Measurements from ENCODE around the gene TMTC1.
"Not testable (repeated sequence)": the region's sequence is repeated elsewhere in the genome, so short reads cannot be mapped to it uniquely, and the experiment has no call there.

TMTC1 gene

DNA sequence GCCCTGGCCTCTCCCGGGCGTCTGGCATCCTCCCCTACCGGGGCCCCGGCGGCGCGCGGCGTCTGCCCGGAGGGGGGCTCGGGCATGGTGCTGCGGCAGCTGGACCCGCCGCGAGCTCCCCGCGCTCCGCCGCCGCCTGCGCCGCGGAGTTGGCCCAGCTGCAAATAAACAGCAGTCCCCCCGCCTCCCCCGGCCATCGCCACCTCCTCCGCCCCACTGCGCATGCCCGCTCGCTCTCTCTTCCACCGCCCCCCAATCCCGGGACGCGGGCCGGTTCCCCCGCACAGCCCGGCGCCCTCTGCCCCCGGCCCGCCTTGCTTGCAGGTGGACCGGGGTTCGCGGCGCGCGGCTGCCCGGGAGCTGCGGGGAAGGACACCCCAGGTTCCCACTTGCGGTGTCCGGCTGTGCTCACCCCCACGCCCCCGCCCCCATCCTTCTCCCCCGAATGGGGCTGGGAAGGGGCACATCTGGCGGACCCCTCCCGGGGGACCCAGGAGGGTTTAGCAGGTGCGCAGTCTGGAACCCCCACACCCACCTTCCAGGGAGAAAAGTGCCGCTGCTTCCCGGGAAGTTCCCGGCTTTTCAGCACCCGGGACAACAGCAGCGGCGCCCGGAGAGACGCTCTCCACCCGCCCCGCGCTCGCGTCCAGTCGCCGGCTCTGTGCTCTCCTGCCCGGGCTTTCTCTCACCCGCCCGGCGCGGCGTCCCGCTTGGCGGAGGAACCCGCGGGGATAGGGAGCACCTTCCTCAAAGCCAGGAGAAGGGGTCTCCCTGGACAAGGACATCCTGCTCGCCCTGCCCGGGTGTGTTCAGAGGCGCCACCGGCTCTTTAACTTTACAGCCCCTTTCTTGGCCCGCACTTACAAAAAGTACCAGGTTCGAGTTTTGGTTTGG, at the start of gene TMTC1:
TSS of gene TMTC1 (minus strand) at position 170 of the 894 bp plus-strand sequence. CDS start 191 bp downstream, outside the sequence.
- Histone ChIP-seq H3K36me3 (ENCODE audit: control insufficient read depth, insufficient read depth, low read length) (no peaks in the 10 kb centered on the region), H3K4me3 (ENCODE audit: low read depth, low read length) (peak within 1 kb of the TSS; percentile 94), H3K9ac (ENCODE audit: low read length) (peak within 1 kb of the TSS; percentile 86), H3K27me3 (ENCODE audit: control insufficient read depth, insufficient read depth, low read length) (peaks cover 23% of the 10 kb centered on the region), H3K4me1 (ENCODE audit: control insufficient read depth, insufficient read depth, low read length) (peaks cover 17% of the 10 kb centered on the region), H3K9me3 (ENCODE audit: control insufficient read depth, insufficient read depth, low read depth, low read length) (peaks cover 9% of the 10 kb centered on the region), H3K27ac (ENCODE audit: low read depth, low read length) (no peak within 1 kb of the TSS)

- H3K9me3 ChIP-seq (ENCODE audit: control insufficient read depth, insufficient read depth, low read depth, low read length) = peaks cover 23% of the 10 kb centered on the region
- no peak overlapping the region for H3K9ac ChIP-seq (ENCODE audit: low read length)
- H3K27ac ChIP-seq (ENCODE audit: low read depth, low read length) = no peak overlapping the region
- no peaks in the 10 kb centered on the region for H3K27me3 ChIP-seq (ENCODE audit: control insufficient read depth, insufficient read depth, low read length)
- H3K36me3 ChIP-seq (ENCODE audit: control insufficient read depth, insufficient read depth, low read length) = no peaks in the 10 kb centered on the region
- H3K4me1 ChIP-seq (ENCODE audit: control insufficient read depth, insufficient read depth, low read length) = no peaks in the 10 kb centered on the region
- H3K4me3 ChIP-seq (ENCODE audit: low read depth, low read length) = no peak overlapping the region
These were observed 47.4 kb upstream of the TMTC1 start for GRCh38 chr12:29831173-29831572.

- H3K4me3 ChIP-seq (ENCODE audit: low read depth, low read length) = no peak overlapping the region
- no peak overlapping the region for H3K9ac ChIP-seq (ENCODE audit: low read length)
- no peak overlapping the region for H3K27ac ChIP-seq (ENCODE audit: low read depth, low read length)
- peaks cover 23% of the 10 kb centered on the region for H3K9me3 ChIP-seq (ENCODE audit: control insufficient read depth, insufficient read depth, low read depth, low read length)
- H3K27me3 ChIP-seq (ENCODE audit: control insufficient read depth, insufficient read depth, low read length) = no peaks in the 10 kb centered on the region
- no peaks in the 10 kb centered on the region for H3K36me3 ChIP-seq (ENCODE audit: control insufficient read depth, insufficient read depth, low read length)
- H3K4me1 ChIP-seq (ENCODE audit: control insufficient read depth, insufficient read depth, low read length) = no peaks in the 10 kb centered on the region
These were observed 46.6 kb upstream of the TMTC1 start for GRCh38 chr12:29830391-29830790.

DNA sequence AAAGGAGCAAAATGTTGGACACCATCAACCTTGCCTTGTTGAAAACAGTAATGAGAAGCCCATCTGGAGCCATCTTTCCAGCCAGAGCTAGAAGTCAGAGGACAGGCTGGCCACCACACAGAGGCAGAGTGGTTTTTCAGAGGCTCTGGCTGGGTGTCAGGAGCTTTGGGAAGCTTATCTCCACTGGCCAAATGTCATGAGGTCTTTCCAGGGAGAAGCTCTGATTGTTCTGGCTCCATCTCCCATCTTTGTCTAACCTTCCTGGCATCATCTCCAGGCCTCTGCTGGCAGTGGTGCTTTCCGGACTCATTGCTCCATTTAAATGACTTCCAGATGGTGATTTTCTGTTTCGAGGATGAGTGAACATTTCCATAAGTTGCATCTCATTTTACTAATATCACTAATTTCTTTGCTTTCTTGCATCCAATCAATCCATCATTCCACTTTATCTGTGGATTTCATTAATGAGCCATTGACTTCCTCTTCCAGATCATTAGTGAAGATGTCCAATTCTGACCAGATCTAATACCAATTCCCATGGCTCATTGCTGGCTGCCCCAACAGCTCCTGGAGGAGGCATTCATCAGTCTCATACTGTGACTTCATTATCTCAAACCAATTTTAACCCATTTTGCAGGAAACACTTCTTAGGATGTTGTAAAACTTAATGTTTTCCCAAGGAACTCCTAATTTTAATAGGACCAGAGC, 35.3 kb upstream of the TMTC1 start:
- Histone ChIP-seq H3K27me3 (ENCODE audit: control insufficient read depth, insufficient read depth, low read length) (no peaks in the 10 kb centered on the region), H3K36me3 (ENCODE audit: control insufficient read depth, insufficient read depth, low read length) (no peaks in the 10 kb centered on the region), H3K9ac (ENCODE audit: low read length) (no peak overlapping the region), H3K4me1 (ENCODE audit: control insufficient read depth, insufficient read depth, low read length) (no peaks in the 10 kb centered on the region), H3K27ac (ENCODE audit: low read depth, low read length) (no peak overlapping the region), H3K9me3 (ENCODE audit: control insufficient read depth, insufficient read depth, low read depth, low read length) (no peaks in the 10 kb centered on the region), H3K4me3 (ENCODE audit: low read depth, low read length) (no peak overlapping the region)

DNA sequence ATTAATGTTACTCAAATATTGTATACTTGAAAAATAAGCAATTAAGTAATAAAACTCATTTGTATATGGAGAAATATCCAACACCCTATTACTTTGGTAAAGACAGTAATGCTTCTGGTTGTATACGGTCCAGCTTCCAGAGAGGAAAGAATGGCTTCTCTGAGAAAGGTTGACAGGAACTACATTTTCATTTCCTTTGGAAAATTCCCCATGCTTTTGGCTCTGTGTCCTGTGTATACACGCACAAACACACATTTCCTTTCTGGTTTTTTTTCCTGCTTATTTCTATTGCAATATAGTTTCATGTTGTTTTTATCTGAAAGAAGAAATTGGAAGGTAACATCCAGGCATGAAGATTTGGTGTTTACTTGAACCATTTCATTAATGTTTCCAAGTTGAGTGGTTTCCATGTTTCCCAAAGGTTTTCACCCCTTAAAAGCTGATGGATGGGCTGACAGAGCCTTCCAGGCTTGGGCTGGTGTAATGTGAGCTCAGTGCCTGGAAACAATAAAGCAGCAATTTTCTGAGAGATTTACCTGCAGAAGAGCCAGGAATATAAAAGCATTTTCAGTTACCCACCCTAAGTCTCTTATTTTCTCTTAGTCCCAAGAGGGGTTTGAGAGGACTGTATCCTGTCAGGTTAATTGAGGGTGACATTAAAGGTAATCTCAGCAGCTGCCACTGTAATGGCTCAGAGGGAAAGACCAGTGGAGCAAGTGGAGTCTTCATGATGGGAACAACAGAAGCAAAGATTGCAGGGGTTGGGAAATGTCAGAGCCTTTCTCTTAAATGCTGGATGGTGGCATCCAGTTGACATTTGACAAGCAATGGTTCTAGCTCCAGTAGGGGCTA, 33.4 kb upstream of the TMTC1 start:
- H3K9me3 ChIP-seq (ENCODE audit: control insufficient read depth, insufficient read depth, low read depth, low read length) = no peaks in the 10 kb centered on the region
- H3K36me3 ChIP-seq (ENCODE audit: control insufficient read depth, insufficient read depth, low read length) = no peaks in the 10 kb centered on the region
- H3K27me3 ChIP-seq (ENCODE audit: control insufficient read depth, insufficient read depth, low read length) = no peaks in the 10 kb centered on the region
- H3K4me1 ChIP-seq (ENCODE audit: control insufficient read depth, insufficient read depth, low read length) = no peaks in the 10 kb centered on the region
- no peak overlapping the region for H3K4me3 ChIP-seq (ENCODE audit: low read depth, low read length)
- no peak overlapping the region for H3K27ac ChIP-seq (ENCODE audit: low read depth, low read length)
- H3K9ac ChIP-seq (ENCODE audit: low read length) = no peak overlapping the region

GRCh38 chr12:29809616-29810361, 26.0 kb upstream of the TMTC1 start:
- H3K36me3 ChIP-seq (ENCODE audit: control insufficient read depth, insufficient read depth, low read length); H3K9ac ChIP-seq (ENCODE audit: low read length); H3K27me3 ChIP-seq (ENCODE audit: control insufficient read depth, insufficient read depth, low read length); H3K4me3 ChIP-seq (ENCODE audit: low read depth, low read length); H3K27ac ChIP-seq (ENCODE audit: low read depth, low read length); H3K4me1 ChIP-seq (ENCODE audit: control insufficient read depth, insufficient read depth, low read length): not testable (repeated sequence)
- peaks cover 12% of the 10 kb centered on the region for H3K9me3 ChIP-seq (ENCODE audit: control insufficient read depth, insufficient read depth, low read depth, low read length)

DNA sequence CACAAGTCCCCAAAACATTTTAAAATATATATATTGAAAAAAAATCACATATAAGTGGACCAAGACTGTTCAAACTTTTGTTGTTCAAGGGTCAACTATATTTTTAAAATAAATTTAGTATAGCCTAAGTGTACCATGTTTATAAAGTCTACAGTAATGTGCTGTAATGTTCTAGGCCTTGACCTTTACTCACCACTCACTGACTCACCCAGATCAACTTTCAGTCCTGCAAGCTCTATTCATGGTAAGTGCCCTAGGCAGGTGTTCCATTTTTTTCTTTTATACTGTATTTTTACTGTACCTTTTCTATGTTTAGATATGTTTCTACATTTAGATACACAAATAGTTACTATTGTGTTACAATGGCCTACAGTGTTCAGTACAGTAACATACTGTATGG, 23.4 kb upstream of the TMTC1 start:
- H3K27me3 ChIP-seq (ENCODE audit: control insufficient read depth, insufficient read depth, low read length) = no peaks in the 10 kb centered on the region
- H3K36me3 ChIP-seq (ENCODE audit: control insufficient read depth, insufficient read depth, low read length) = no peaks in the 10 kb centered on the region
- H3K9ac ChIP-seq (ENCODE audit: low read length) = no peak overlapping the region
- H3K4me1 ChIP-seq (ENCODE audit: control insufficient read depth, insufficient read depth, low read length) = no peaks in the 10 kb centered on the region
- no peak overlapping the region for H3K27ac ChIP-seq (ENCODE audit: low read depth, low read length)
- no peak overlapping the region for H3K4me3 ChIP-seq (ENCODE audit: low read depth, low read length)
- H3K9me3 ChIP-seq (ENCODE audit: control insufficient read depth, insufficient read depth, low read depth, low read length) = peaks cover 19% of the 10 kb centered on the region

GRCh38 chr12:29804019-29804418, 20.3 kb upstream of the TMTC1 start:
- peaks cover 22% of the 10 kb centered on the region for H3K9me3 ChIP-seq (ENCODE audit: control insufficient read depth, insufficient read depth, low read depth, low read length)
- no peaks in the 10 kb centered on the region for H3K27me3 ChIP-seq (ENCODE audit: control insufficient read depth, insufficient read depth, low read length)
- H3K9ac ChIP-seq (ENCODE audit: low read length) = no peak overlapping the region
- no peaks in the 10 kb centered on the region for H3K36me3 ChIP-seq (ENCODE audit: control insufficient read depth, insufficient read depth, low read length)
- no peak overlapping the region for H3K4me3 ChIP-seq (ENCODE audit: low read depth, low read length)
- H3K4me1 ChIP-seq (ENCODE audit: control insufficient read depth, insufficient read depth, low read length) = no peaks in the 10 kb centered on the region
- no peak overlapping the region for H3K27ac ChIP-seq (ENCODE audit: low read depth, low read length)

DNA sequence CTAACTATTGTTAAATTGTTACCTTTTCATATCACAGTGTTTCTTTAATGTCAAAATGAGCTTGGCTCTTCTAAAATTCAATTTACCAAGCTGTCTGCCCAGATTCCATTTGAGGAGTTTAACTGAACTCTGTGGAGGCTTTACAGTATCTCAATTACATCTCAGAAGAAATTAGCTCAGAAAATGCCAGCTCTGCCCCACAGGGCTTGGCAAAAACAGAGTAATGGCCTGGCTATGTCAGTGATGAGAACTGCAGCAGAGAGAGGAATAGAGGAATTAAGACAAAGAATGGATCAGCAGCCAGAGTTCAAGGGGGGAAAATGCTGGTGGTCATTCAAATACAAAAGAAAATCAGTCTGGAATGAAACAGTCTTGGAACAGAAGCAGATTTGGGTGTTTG, 15.8 kb upstream of the TMTC1 start:
- Histone ChIP-seq H3K36me3 (ENCODE audit: control insufficient read depth, insufficient read depth, low read length) (no peaks in the 10 kb centered on the region), H3K9ac (ENCODE audit: low read length) (no peak overlapping the region), H3K4me3 (ENCODE audit: low read depth, low read length) (no peak overlapping the region), H3K27me3 (ENCODE audit: control insufficient read depth, insufficient read depth, low read length) (no peaks in the 10 kb centered on the region), H3K9me3 (ENCODE audit: control insufficient read depth, insufficient read depth, low read depth, low read length) (peaks cover 15% of the 10 kb centered on the region), H3K27ac (ENCODE audit: low read depth, low read length) (no peak overlapping the region), H3K4me1 (ENCODE audit: control insufficient read depth, insufficient read depth, low read length) (peaks cover 24% of the 10 kb centered on the region)

DNA sequence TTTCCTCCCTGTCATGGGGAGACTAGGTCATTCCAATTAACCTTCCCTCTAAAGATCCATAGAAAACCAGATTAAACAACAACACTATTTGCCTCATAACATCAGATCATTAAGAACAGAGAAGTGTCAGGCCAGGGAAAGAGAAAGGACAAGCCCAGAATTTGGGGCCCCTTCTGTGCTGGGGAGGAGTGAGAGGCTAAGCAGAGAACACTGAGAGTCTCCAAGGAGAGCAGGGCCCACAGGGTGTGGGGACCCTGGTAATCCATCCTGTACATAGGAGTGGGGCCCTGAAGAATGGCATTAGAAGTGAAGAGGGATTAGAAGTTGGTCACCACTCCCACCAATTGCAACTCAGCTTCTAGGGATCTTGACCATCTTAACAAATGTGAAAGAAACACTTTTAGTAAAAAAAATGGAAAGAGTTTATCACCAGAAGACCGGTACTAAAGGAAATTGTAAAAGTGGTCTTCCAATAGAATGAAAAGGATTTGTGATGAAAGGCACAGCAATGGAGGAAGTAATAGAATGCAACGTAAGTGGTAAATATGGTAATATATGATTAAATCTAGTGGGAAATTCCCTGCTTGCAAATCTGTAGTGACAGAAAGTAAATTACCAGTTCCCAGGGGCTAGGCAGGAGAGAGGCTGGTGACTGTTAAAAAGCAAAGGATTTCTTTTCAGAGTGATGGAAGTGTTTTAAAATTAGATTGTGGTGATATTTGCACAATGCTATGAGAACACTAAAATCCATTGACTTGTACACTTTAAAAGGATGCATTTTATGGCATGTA, 14.0 kb upstream of the TMTC1 start:
- H3K9ac ChIP-seq (ENCODE audit: low read length) = no peak overlapping the region
- no peaks in the 10 kb centered on the region for H3K27me3 ChIP-seq (ENCODE audit: control insufficient read depth, insufficient read depth, low read length)
- H3K4me3 ChIP-seq (ENCODE audit: low read depth, low read length) = no peak overlapping the region
- no peaks in the 10 kb centered on the region for H3K36me3 ChIP-seq (ENCODE audit: control insufficient read depth, insufficient read depth, low read length)
- H3K4me1 ChIP-seq (ENCODE audit: control insufficient read depth, insufficient read depth, low read length) = peaks cover 24% of the 10 kb centered on the region
- H3K27ac ChIP-seq (ENCODE audit: low read depth, low read length) = no peak overlapping the region
- peaks cover 24% of the 10 kb centered on the region for H3K9me3 ChIP-seq (ENCODE audit: control insufficient read depth, insufficient read depth, low read depth, low read length)

Measured in HUES6 (cell line).